Measurements from ENCODE around the gene TMEM233. TPM values are rescaled to one million over a fixed set of nuclear protein-coding genes. Genes with fewer than 3 reads are reported as not detected.

The TMEM233 gene
- 0.10 TPM for polyA plus RNA-seq (2013, experiment 1 of 2)
- polyA plus RNA-seq (2013, experiment 2 of 2) = 0.06 TPM

DNA sequence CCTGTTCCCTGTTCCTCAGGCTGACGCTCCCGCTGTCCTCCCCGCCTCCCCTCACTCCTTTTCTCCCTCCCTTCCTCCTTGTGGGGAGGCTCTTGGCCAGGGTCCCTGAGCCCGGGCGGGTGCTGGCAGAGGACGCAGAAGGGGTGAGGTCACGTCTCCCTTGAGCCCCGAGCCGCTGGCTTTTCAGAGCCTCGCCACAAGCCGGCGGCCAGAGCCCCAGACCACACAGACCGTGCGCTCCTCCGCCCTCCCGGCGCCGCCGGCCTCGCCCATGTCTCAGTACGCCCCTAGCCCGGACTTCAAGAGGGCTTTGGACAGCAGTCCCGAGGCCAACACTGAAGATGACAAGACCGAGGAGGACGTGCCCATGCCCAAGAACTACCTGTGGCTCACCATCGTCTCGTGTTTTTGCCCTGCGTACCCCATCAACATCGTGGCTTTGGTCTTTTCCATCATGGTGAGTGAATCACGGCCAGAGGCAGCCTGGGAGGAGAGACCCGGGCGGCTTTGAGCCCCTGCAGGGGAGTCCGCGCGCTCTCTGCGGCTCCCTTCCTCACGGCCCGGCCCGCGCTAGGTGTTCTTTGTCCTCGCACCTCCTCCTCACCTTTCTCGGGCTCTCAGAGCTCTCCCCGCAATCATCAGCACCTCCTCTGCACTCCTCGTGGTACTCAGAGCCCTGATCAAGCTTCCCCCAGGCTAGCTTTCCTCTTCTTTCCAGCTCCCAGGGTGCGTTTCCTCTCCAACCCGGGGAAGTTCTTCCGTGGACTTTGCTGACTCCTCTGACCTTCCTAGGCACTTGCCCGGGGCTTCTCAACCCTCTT is at the start of gene TMEM233:
Gene TMEM233 (plus strand): TSS at position 197 of the 821 bp plus-strand sequence. CDS start 75 bp downstream, at position 272.
- WGBS = under 1% methylated on average over 48 of the region's 48 CpGs
- Histone ChIP-seq H3K27me3 (ENCODE audit: insufficient read depth, low read length) (peaks cover 90% of the 10 kb centered on the region), H3K4me3 (ENCODE audit: low read length) (peak within 1 kb of the TSS; percentile 67), H3K27ac (ENCODE audit: low read depth, low read length) (no peak within 1 kb of the TSS), H3K9ac (ENCODE audit: low read depth, low read length) (peak within 1 kb of the TSS; percentile 21; the same call in 1 of the 2 replicates), H3K4me1 (ENCODE audit: insufficient read depth, low read length) (0 out of 2 replicates have a peak, but pooled peaks cover 3% of the 10 kb centered on the region), H3K9me3 (ENCODE audit: insufficient read depth, low read depth, low read length) (no peaks in the 10 kb centered on the region), H3K36me3 (ENCODE audit: insufficient read depth, low read length) (no peaks in the 10 kb centered on the region)

DNA sequence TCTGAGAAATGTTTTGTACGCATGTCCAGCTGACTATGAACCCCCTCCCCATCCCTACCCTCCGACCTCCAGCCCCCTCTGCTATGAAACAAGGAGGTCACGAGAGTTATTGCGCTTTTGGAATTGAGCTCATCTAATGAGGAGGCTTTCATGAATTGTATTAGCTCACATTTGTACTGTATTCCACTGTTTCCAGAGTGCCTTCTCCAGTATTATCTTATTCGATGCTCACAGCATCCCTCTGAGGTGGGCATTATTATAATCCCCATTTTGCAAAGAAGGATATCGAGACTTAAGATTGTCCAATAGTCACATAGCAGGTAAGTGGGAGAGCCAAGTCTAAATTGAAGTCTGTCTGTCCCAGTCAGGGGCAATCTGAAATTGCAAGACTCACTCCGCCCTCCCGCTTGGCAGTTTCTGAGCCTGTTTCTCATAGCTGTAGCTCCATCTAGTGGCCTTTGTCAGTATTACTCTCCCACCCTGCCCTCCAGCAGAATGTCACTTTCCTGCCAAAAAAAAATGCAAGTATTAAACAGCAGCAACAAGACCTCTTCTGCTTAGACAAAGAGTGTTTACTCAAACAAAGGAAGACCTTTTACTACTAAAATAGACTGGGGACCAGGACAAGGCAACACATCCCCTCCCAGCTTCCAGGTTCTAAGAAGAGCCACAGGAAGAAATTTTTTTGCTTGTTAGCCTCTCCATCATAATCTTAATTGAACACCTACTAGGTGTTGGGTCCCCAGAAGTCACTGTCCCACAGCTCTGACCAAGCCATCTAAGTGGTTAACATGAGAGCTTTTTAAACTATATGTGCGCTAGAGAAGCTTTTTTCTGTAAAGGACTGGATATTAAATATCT is 48.6 kb upstream of the TMEM233 start:
- H3K36me3 ChIP-seq (ENCODE audit: insufficient read depth, low read length) = no peaks in the 10 kb centered on the region
- no peaks in the 10 kb centered on the region for H3K4me1 ChIP-seq (ENCODE audit: insufficient read depth, low read length)
- WGBS = 44% methylated on average over 7 of the region's 9 CpGs
- no peak overlapping the region for H3K4me3 ChIP-seq (ENCODE audit: low read length)
- no peak overlapping the region for H3K27ac ChIP-seq (ENCODE audit: low read depth, low read length)
- H3K27me3 ChIP-seq (ENCODE audit: insufficient read depth, low read length) = no peaks in the 10 kb centered on the region
- H3K9me3 ChIP-seq (ENCODE audit: insufficient read depth, low read depth, low read length) = no peaks in the 10 kb centered on the region
- no peak overlapping the region for H3K9ac ChIP-seq (ENCODE audit: low read depth, low read length)

DNA sequence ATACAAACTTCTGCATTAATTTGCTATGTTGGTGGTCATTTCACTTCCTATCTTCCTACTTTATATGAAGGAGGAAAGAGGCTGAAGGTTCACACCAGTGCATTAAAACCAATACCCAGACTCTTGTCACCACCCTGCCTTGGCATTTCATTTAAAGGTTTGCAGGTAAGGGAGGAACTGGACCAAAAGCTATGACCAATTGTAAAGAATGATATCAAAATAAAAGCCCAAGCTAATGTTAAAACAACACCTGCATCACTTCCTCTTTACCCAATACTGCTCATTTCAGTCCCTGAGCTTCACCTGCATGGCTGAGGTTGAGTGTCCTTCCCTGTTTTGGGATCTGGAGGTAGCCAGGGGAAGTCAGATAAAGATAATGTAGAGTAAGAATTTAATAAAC is 47.2 kb upstream of the TMEM233 start:
- Histone ChIP-seq H3K36me3 (ENCODE audit: insufficient read depth, low read length) (no peaks in the 10 kb centered on the region), H3K9ac (ENCODE audit: low read depth, low read length) (no peak overlapping the region), H3K27me3 (ENCODE audit: insufficient read depth, low read length) (no peaks in the 10 kb centered on the region), H3K9me3 (ENCODE audit: insufficient read depth, low read depth, low read length) (no peaks in the 10 kb centered on the region), H3K4me1 (ENCODE audit: insufficient read depth, low read length) (no peaks in the 10 kb centered on the region), H3K4me3 (ENCODE audit: low read length) (no peak overlapping the region), H3K27ac (ENCODE audit: low read depth, low read length) (no peak overlapping the region)

DNA sequence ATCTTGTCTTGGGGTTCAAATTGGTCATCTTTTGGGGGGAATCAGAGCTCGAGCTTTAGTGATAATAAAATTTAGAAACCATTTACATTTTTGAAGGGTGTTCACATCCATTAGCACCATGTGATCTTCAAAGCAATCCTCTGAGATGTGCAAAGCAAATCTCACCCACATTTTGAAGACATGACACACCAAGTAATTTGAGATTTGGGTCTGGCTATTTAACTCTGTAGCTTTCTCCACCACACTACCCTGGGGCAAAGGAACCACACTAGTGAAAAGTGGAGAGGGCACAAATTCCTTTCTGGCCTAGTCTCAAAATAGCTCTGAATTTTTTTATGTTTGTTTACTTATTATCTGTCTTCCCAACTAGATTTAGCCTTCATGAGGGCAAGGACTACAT is 46.6 kb upstream of the TMEM233 start:
- no peaks in the 10 kb centered on the region for H3K9me3 ChIP-seq (ENCODE audit: insufficient read depth, low read depth, low read length)
- no CpG with 5 or more reads among the region's 1 CpG for WGBS
- no peaks in the 10 kb centered on the region for H3K36me3 ChIP-seq (ENCODE audit: insufficient read depth, low read length)
- no peak overlapping the region for H3K9ac ChIP-seq (ENCODE audit: low read depth, low read length)
- no peak overlapping the region for H3K27ac ChIP-seq (ENCODE audit: low read depth, low read length)
- no peaks in the 10 kb centered on the region for H3K4me1 ChIP-seq (ENCODE audit: insufficient read depth, low read length)
- no peaks in the 10 kb centered on the region for H3K27me3 ChIP-seq (ENCODE audit: insufficient read depth, low read length)
- H3K4me3 ChIP-seq (ENCODE audit: low read length) = no peak overlapping the region

DNA sequence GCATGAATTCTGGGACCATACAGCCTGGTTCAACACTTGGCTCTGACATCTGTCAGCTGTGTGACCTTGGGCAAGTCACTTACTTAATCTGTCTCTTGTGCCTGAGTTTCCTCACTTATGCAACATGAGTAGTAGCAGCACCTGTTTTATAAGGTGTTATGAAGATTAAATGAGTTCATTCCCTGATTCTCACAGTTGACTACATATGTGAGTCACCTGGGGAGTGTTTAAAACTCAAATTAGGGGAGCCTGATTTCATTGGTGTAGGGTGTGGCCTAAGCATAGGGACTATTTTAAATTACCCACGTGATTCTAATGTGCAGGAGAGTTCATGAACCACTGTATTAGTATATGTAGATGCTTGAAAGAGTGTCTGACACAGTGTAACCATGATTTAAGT is 36.7 kb upstream of the TMEM233 start:
- H3K4me1 ChIP-seq (ENCODE audit: insufficient read depth, low read length) = no peaks in the 10 kb centered on the region
- H3K36me3 ChIP-seq (ENCODE audit: insufficient read depth, low read length) = no peaks in the 10 kb centered on the region
- H3K4me3 ChIP-seq (ENCODE audit: low read length) = no peak overlapping the region
- H3K27me3 ChIP-seq (ENCODE audit: insufficient read depth, low read length) = no peaks in the 10 kb centered on the region
- H3K9me3 ChIP-seq (ENCODE audit: insufficient read depth, low read depth, low read length) = no peaks in the 10 kb centered on the region
- WGBS = 74% methylated on average over 1 of the region's 1 CpG
- H3K27ac ChIP-seq (ENCODE audit: low read depth, low read length) = no peak overlapping the region
- no peak overlapping the region for H3K9ac ChIP-seq (ENCODE audit: low read depth, low read length)

DNA sequence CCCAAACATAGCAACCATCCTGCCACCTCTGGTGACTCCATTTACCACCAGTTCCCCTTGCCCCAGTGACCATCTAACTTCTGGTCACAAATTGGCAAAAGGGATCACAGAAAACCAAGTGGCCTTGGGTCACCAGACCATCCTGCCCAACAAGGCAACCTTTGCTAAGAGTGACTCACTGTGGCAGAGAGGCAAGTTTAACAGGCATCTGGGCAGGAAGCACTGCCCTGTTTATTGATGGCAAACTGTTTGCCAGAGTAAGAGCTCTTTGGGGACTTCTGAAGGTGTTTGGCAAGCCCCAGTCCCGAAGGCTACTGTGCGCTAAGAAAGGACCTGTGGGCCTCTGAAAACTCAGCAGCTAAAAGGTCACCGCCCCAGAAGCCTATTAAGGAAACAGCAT is 28.2 kb upstream of the TMEM233 start:
- H3K27ac ChIP-seq (ENCODE audit: low read depth, low read length) = no peak overlapping the region
- whole genome bisulfite sequencing = 95% methylated on average over 3 of the region's 3 CpGs
- H3K4me1 ChIP-seq (ENCODE audit: insufficient read depth, low read length) = no peaks in the 10 kb centered on the region
- H3K36me3 ChIP-seq (ENCODE audit: insufficient read depth, low read length) = no peaks in the 10 kb centered on the region
- H3K9ac ChIP-seq (ENCODE audit: low read depth, low read length) = no peak overlapping the region
- H3K9me3 ChIP-seq (ENCODE audit: insufficient read depth, low read depth, low read length) = no peaks in the 10 kb centered on the region
- no peak overlapping the region for H3K4me3 ChIP-seq (ENCODE audit: low read length)
- no peaks in the 10 kb centered on the region for H3K27me3 ChIP-seq (ENCODE audit: insufficient read depth, low read length)

DNA sequence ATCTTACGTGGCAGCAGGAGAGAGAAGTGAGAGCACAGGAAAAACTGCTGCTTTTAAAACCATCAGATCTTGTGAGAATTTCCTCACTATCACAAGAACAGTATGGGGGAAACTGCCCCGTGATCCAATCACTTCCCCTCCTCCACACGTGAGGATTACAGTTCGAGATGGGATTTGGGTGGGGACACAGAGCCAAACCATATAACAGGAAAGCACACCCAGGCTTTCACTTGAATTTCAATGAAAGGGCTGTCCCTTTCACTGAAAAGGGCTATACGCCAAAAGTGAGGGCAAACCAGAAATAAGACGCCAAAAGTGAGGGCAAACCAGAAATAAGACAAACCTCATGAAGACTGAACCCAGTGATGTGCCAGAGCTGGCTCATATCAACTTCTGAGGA is 22.8 kb upstream of the TMEM233 start:
- Histone ChIP-seq H3K4me3 (ENCODE audit: low read length) (no peak overlapping the region), H3K9ac (ENCODE audit: low read depth, low read length) (no peak overlapping the region), H3K4me1 (ENCODE audit: insufficient read depth, low read length) (no peaks in the 10 kb centered on the region), H3K27me3 (ENCODE audit: insufficient read depth, low read length) (no peaks in the 10 kb centered on the region), H3K36me3 (ENCODE audit: insufficient read depth, low read length) (no peaks in the 10 kb centered on the region), H3K27ac (ENCODE audit: low read depth, low read length) (no peak overlapping the region), H3K9me3 (ENCODE audit: insufficient read depth, low read depth, low read length) (no peaks in the 10 kb centered on the region)
- WGBS = 73% methylated on average over 6 of the region's 6 CpGs

DNA sequence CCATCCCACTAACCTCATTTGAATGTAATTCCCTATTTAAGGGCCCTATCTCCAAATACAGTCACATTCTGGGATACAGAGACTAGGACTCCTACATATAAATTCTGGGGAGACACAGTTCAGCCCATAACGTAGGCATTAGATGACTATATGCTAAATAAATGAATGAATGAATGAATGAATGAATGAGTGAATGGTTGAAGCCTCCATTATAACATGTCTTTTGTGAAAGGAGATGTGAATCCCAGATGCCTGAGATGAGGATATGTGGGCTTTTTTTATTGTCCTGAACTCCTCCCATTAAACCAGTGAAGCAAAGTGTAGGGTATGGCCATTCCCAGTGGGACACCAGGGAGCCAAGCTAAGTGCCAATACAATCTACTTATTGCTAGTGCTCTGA is 20.5 kb upstream of the TMEM233 start:
- H3K4me3 ChIP-seq (ENCODE audit: low read length) = no peak overlapping the region

DNA sequence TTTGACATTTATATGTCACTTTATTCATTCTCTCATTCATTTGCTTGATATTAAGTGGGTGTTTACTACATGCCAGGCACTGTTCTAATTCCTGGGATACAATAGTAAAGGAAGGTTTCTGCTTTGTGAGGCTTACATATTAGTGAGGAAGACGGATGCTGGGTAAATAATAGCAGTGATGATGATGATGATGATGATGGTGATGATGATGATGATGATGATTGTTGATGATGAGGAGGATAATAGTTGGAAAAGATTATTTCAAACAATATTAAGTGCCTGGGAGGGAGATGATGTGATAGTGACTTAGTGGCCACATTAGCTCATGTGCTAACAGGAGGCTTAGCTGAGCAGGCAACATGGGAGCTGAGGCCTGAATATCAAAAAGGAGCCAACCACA is 19.3 kb upstream of the TMEM233 start:
- H3K4me1 ChIP-seq (ENCODE audit: insufficient read depth, low read length) = no peaks in the 10 kb centered on the region
- no peaks in the 10 kb centered on the region for H3K36me3 ChIP-seq (ENCODE audit: insufficient read depth, low read length)
- no peaks in the 10 kb centered on the region for H3K9me3 ChIP-seq (ENCODE audit: insufficient read depth, low read depth, low read length)
- H3K27me3 ChIP-seq (ENCODE audit: insufficient read depth, low read length) = no peaks in the 10 kb centered on the region
- no peak overlapping the region for H3K9ac ChIP-seq (ENCODE audit: low read depth, low read length)
- H3K4me3 ChIP-seq (ENCODE audit: low read length) = no peak overlapping the region
- no peak overlapping the region for H3K27ac ChIP-seq (ENCODE audit: low read depth, low read length)
- 95% methylated on average over 1 of the region's 1 CpG for WGBS

More for the DNA sequence above, 20.5 kb upstream of the TMEM233 start:
- H3K36me3 ChIP-seq (ENCODE audit: insufficient read depth, low read length) = no peaks in the 10 kb centered on the region
- H3K4me1 ChIP-seq (ENCODE audit: insufficient read depth, low read length) = no peaks in the 10 kb centered on the region
- H3K9me3 ChIP-seq (ENCODE audit: insufficient read depth, low read depth, low read length) = no peaks in the 10 kb centered on the region
- H3K27ac ChIP-seq (ENCODE audit: low read depth, low read length) = no peak overlapping the region
- no peak overlapping the region for H3K9ac ChIP-seq (ENCODE audit: low read depth, low read length)
- WGBS = 100% methylated on average over 1 of the region's 1 CpG
- no peaks in the 10 kb centered on the region for H3K27me3 ChIP-seq (ENCODE audit: insufficient read depth, low read length)

DNA sequence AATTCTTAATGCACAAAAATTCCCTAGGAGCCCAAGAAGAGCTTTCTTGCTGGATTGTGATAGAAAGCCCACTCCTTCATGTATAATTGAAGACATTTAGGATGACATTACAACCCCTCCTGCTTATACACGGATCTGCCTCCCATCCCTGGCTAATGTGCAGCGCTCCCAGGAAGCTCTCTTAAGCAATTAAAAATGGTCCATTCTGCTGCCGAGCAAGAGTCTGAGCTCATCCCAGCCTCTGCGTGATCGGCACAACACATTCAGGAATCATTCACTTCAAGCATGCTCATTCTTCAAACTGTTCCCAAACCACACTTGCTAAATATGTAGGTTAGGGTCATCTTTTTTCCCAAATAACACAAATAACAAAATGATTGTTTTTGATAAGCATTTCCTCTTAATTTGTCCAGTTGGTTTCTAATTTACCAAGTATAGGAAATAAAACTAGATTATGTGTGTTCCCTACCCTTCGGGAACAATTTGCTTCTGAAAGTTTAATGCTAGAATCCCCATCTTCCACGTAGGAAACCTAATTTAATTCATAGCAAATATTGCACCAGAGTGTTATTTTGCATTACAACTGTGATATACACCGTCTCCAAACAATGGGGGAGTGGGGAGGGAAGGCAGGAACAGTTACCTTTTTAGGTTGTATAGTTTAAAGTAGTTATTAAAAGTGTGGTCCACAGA is 17.3 kb upstream of the TMEM233 start:
- no peaks in the 10 kb centered on the region for H3K27me3 ChIP-seq (ENCODE audit: insufficient read depth, low read length)
- no peaks in the 10 kb centered on the region for H3K36me3 ChIP-seq (ENCODE audit: insufficient read depth, low read length)
- H3K4me3 ChIP-seq (ENCODE audit: low read length) = no peak overlapping the region
- no peak overlapping the region for H3K27ac ChIP-seq (ENCODE audit: low read depth, low read length)
- H3K4me1 ChIP-seq (ENCODE audit: insufficient read depth, low read length) = no peaks in the 10 kb centered on the region
- H3K9me3 ChIP-seq (ENCODE audit: insufficient read depth, low read depth, low read length) = no peaks in the 10 kb centered on the region
- H3K9ac ChIP-seq (ENCODE audit: low read depth, low read length) = no peak overlapping the region
- 83% methylated on average over 8 of the region's 8 CpGs for WGBS

DNA sequence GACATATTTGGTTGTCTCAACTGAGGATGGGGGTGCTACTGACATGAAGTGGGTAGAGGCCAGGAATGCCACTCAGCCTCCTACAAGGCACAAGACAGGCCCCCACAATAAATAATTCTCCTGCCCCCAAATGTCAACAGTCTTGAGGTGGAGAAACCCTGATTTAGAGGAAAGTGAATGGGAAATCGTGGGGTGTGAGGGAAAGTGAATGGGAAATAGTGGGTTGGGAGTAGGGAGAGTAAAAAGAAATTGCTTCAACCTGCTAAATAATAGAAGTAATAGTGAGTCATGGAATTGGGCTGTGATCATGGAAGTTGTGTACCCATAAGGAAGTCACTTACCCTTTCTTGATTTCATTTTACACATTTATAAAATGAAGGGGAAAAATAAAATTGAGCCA is 16.7 kb upstream of the TMEM233 start:
- no peak overlapping the region for H3K27ac ChIP-seq (ENCODE audit: low read depth, low read length)
- H3K36me3 ChIP-seq (ENCODE audit: insufficient read depth, low read length) = no peaks in the 10 kb centered on the region
- WGBS = 72% methylated on average over 1 of the region's 1 CpG
- H3K9me3 ChIP-seq (ENCODE audit: insufficient read depth, low read depth, low read length) = no peaks in the 10 kb centered on the region
- no peaks in the 10 kb centered on the region for H3K27me3 ChIP-seq (ENCODE audit: insufficient read depth, low read length)
- H3K4me3 ChIP-seq (ENCODE audit: low read length) = no peak overlapping the region
- H3K9ac ChIP-seq (ENCODE audit: low read depth, low read length) = no peak overlapping the region
- no peaks in the 10 kb centered on the region for H3K4me1 ChIP-seq (ENCODE audit: insufficient read depth, low read length)
